Measurements from ENCODE around the gene TUBD1. TPM values are rescaled to one million over a fixed set of nuclear protein-coding genes. Genes with fewer than 3 reads are reported as not detected.
"Not testable (repeated sequence)": the region's sequence is repeated elsewhere in the genome, so short reads cannot be mapped to it uniquely, and the experiment has no call there.

TUBD1 gene
- total RNA-seq, 4 donors from 2014 or later, result 3.6 to 17.1 (median 10.0) TPM

GRCh38 chr17:59830007-59830630 lies 62.6 kb downstream of the TUBD1 start:
- H3K4me3 ChIP-seq, result no peak overlapping the region
- peak overlapping the region; percentile 57 to 84 (median 80) for H3K27ac ChIP-seq
- no peaks in the 10 kb centered on the region for H3K27me3 ChIP-seq
- TF ChIP-seq CTCF (IDR thresholded peaks at IDR 0.05), result no peak
- TF ChIP-seq EP300 (IDR thresholded peaks at IDR 0.05), result no peak
- no peak for TF ChIP-seq POLR2AphosphoS5 (IDR thresholded peaks at IDR 0.05)
- no peak for TF ChIP-seq POLR2A (IDR thresholded peaks at IDR 0.05)
- WGBS, 2 donors (ENCODE audit: low coverage in 1 of 2), result 69 to 100% methylated on average over 1 to 3 of the region's 3 CpGs
- H3K4me1 ChIP-seq, result peaks cover 17 to 67% (median 19%) of the 10 kb centered on the region in 3 donors
- no peak for ATAC-seq
- H3K36me3 ChIP-seq, result no peaks in the 10 kb centered on the region
- H3K9me3 ChIP-seq, result no peaks in the 10 kb centered on the region

GRCh38 chr17:59829217-59830006 lies 63.3 kb downstream of the TUBD1 start:
- Histone ChIP-seq H3K27me3 (no peaks in the 10 kb centered on the region), H3K9me3 (no peaks in the 10 kb centered on the region), H3K4me3 (no peak overlapping the region), H3K36me3 (no peaks in the 10 kb centered on the region), H3K27ac (peak overlapping the region; percentile 57 to 84 (median 80)), H3K4me1 (peaks cover 17 to 69% (median 19%) of the 10 kb centered on the region in 3 donors)
- TF ChIP-seq CTCF (IDR thresholded peaks at IDR 0.05) (no peak), POLR2A (IDR thresholded peaks at IDR 0.05) (no peak), POLR2AphosphoS5 (IDR thresholded peaks at IDR 0.05) (peak; percentile 90), EP300 (IDR thresholded peaks at IDR 0.05) (no peak)
- WGBS, 2 donors (ENCODE audit: low coverage in 1 of 2), result 2 to 6% methylated on average over 4 of the region's 4 CpGs
- peak; percentile 76 for ATAC-seq

- 27 to 42% methylated on average over 6 to 7 of the region's 7 CpGs for WGBS, 2 donors (ENCODE audit: low coverage in 1 of 2)
- H3K4me3 ChIP-seq, H3K9me3 ChIP-seq, ATAC-seq, H3K27me3 ChIP-seq, H3K36me3 ChIP-seq: not testable (repeated sequence)
- Histone ChIP-seq H3K4me1 (peaks cover 17 to 69% (median 19%) of the 10 kb centered on the region in 3 donors), H3K27ac (peak overlapping the region; percentile 57 to 84 (median 80))
Measured at GRCh38 chr17:59828819-59829216, 63.9 kb downstream of the TUBD1 start.

- H3K4me1 ChIP-seq, result peaks cover 17 to 69% (median 19%) of the 10 kb centered on the region in 3 donors
- ATAC-seq, result no peak
Measured at GRCh38 chr17:59828478-59828760, 64.3 kb downstream of the TUBD1 start.

More at GRCh38 chr17:59828478-59828760, 64.3 kb downstream of the TUBD1 start:
- Histone ChIP-seq H3K27me3 (no peaks in the 10 kb centered on the region), H3K9me3 (no peaks in the 10 kb centered on the region), H3K4me3 (no peak overlapping the region), H3K36me3 (no peaks in the 10 kb centered on the region), H3K27ac (peak overlapping the region; percentile 57 to 84 (median 80))
- WGBS, 2 donors (ENCODE audit: low coverage in 1 of 2), result 46 to 56% methylated on average over 2 of the region's 2 CpGs
- TF ChIP-seq CTCF (IDR thresholded peaks at IDR 0.05), result no peak
- TF ChIP-seq POLR2A (IDR thresholded peaks at IDR 0.05), result no peak
- no peak for TF ChIP-seq POLR2AphosphoS5 (IDR thresholded peaks at IDR 0.05)
- no peak for TF ChIP-seq EP300 (IDR thresholded peaks at IDR 0.05)

Data from gastroesophageal sphincter (tissue), 4 donors.